Activated CD4-positive, alpha-beta T cell treated with anti-CD3 and anti-CD28 coated beads, Interleukin-2, Interleukin-4, amounts not matched to agents 100 ng/mL and 50 ng/mL, durations not matched to agents 16 hours and 8 hours (primary cell): ENCODE results near the gene RBM43.
A peak's percentile ranks its signal among the peaks of the same experiment; 100 is the strongest.
"Not testable (repeated sequence)": the region's sequence is repeated elsewhere in the genome, so short reads cannot be mapped to it uniquely, and the experiment has no call there.

Experiments used
- DNase-seq: peaks from one replicate; pipeline ENCODE4 v3.0.0-alpha.2; 2020; ENCODE audit warnings: low spot score

Gene RBM43

DNA sequence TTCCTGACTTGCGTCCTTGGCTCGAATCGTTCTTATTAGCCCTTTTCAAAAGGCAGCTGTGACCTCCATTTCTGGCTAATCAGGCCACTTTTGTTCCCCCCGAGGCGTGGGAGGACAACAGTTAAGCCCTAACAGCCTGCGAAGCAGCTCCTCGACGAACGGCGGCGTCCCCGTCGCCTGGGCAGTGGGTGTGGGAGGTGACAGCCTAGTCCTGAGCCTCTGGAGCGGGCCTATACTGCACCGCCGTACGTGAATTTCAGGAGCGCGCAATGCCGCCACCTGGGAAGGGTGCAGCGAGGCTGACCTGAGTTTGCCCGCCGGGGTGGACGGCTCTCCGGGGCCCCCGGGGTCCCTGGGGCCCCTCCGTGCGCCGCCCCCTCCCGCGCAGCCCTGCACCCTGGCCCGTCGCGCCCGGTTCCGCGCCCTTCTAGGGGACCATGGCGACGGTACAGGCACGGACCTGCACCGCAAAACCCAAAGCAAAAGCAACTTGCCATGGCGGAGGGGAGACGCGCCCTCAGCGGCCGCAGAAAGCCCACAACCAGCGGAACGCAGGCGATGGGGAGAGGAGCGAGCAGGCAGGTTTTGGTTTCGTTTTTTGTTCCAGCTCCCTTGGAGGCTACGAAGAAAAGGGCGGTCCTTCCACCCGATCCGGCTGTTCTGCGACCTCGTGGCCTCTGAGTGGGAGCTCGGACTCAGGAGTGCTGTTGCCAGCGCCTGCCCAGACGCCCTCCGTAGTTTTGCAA is at the start of gene RBM43:
TSS of gene RBM43 (minus strand) at position 633 of the 746 bp plus-strand sequence. CDS start at position 497, 136 bp downstream.
- DNase-seq = peak; percentile 91

DNA sequence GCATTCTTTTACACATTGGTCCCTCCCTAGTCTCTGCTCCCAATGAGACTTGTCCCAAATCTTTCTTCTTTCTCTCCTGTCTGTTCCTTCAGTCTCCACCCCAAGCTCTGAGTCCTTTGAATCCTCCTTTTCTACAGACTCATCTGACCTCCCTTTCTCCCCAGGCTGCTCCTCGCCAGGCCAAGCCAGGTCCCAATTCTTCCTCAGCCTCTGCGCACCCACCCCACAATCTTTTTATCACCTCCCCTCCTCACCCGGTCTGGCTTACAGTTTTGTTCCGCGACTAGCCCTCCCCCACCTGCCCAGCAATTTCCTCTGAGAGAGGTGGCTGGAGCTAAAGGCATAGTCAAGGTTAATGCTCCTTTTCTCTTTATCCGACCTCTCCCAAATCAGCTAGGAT is 48.6 kb upstream of the RBM43 start:
- not testable (repeated sequence) for DNase-seq

DNA sequence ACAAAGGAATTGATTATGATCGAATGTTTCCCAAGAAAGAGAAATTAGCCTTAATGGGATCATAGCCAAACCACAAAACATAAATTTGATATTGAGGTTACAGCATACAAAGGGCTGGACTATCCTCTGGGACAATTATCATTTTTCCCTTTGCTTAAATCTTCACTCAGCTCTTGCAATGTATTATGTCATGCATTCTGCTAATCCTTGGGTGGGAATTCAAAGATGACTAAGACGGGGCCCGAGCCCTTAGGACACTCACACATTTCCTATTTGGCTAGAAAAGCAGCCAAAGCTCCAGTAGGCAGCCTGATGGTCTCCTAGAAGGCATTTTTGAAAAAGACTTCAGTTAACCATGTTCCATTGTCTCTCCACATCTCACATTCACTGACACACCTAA is 45.0 kb upstream of the RBM43 start:
- no peak for DNase-seq

DNA sequence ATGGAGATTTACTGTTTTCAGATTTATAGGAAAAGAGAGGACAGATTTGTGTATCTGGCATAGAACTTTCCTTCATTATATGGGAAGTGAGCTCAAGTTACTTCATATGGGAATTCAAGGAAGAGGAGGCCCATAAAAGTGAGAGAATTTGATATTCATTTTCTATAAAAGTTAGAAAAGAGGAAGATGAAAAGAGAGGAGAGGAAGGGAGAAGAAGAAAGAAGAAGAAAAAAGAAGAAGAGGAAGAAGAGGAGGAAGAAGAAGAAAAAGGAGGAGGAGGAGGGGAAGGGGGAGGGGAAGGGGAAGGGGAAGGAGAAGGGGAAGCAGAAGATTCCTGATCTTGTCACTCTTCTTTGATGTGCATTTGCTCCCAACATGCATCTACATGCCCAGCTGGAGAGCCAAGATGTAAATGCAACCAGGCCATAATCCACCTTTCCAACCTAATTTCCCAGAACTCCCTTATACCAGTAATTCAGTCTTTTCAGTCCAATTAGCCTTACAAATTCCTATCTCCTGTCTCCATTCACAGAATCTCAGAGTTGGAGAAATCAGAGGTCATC is 43.5 kb upstream of the RBM43 start:
- DNase-seq = no peak

DNA sequence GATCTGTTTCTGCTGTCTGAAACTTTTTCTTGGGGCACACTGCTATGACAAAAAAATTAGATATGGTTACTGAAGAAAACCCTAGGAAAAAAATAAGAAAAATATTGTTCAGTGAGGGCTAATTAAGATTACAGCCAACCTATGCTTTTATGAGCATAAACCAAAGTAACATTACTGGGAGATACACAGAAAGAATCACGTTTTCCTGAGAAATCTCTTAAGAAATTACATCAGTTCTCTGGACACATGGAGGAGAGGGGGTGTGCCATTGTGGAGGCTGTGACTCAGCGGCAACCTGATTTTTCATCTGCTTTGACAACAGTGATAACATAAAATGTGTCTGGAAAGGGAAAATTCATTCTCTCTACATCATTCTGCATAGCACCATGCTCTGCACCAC is 41.2 kb upstream of the RBM43 start:
- DNase-seq = no peak

DNA sequence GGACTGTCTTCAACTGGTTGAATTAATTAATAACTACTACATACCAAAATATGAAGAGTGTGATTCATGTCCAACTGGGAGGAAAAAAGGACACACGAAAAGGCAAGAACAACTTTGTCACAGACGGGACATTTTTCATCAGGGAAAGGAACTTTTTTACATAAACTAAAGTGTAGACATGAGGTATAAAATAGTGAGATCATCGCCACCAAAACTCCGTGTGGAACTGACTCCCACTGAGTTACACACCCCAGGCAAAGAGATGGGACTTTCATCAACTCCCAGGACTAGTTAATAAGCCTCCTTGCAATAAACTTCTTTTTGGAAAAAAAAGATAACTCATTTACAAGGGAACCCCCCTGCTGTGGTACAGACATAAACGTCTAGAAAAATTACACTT is 40.7 kb upstream of the RBM43 start:
- no peak for DNase-seq

DNA sequence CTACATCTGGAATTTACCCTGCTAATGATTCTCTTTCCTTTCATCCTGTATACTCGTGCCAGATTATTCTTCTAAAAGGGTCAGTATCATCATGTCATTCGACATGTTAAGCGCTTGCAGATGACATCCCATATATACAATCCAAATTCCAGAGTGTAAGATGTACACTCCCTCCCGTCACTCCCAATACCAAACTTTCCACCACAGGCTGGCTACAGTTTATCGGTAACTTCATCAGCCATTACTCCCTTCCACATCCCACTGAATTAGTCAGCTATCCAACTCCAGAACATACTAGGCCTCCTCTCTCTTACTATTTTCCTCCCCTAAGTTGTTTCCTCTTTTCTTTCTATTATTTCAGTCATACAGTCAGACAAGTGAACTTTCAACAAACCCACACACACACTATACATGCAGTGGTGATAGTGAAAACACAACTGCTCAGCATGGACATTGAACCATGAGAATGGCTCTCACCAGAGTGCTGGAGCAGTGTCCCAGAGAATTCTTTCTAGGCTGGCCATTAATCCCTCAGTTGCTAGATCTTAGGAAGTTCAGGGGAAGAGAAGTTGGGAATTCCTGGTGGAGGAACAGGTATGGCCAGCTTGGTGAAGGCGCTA is 38.4 kb upstream of the RBM43 start:
- no peak for DNase-seq

DNA sequence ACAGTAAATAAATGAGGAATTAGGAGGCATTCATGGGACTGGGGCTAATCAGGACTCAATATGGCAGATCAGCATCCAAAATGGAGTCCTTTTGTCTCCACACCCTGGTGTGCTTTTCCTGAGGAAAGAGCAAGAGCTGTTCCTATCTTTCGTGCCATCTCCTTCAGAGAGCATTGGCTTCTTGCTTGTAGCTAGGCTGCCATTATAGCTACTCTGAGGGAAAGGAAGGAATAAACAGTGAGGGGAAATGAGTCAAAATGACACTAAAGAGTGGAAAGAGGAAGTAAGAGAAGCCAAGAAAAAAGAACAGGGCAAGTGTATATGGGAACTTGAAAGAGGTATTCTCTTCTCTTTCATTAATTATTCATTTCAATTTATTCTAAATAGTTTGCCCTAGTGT is 36.2 kb upstream of the RBM43 start:
- DNase-seq = peak; percentile 6

DNA sequence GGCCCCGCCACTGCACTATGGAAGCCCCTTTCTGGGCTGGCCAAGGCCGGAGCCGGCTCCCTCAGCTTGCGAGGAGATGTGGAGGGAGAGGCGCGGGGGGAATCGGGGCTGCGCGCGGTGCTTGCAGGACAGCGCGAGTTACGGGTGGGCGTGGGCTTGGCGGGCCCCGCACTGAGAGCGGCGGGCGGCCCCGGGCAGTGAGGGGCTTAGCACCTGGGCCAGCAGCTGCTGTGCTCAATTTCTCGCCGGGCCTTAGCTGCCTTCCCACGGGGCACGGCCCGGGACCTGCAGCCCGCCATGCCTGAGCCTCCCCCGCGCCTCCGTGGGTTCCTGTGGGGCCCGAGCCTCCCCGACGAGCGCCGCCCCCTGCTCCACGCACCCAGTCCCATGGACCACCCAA is 34.3 kb upstream of the RBM43 start:
- DNase-seq = not testable (repeated sequence)

DNA sequence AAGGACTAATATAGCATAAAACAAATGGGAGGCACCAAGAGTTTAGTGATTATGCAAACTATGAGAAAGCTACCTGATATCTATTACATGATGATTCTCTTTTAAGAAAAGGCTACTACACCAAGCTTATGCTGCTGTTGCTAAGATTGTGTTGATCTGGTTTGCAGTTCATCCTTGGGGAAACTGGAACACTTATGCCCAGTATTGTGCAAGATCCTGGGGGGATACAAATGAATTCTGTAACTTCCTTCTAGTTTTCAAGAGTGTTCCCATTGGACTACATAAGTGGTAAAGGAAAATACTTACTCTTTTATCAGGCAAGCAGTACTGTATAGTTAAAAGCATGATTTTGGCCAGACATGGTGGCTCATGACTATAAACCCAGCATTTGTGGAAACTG is 30.9 kb upstream of the RBM43 start:
- no peak for DNase-seq

DNA sequence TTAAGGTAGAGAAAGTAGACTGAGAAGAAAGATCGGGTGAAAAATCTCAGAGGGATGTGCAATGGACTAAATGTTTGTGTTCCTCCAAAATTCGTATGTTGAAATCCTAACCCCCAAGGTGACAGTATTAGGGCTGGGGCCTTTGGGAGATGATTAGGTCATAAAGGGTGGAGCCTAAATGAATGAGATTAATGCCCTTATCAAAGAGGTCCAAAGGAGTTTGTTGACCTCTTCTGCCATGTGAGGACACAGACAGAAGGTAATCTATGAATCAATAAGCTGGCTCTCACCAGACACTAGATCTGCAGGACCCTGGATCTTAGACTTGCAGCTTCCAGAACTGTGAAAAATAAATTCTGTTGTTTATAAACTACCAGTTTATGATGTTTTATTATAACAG is 30.5 kb upstream of the RBM43 start:
- DNase-seq = no peak

DNA sequence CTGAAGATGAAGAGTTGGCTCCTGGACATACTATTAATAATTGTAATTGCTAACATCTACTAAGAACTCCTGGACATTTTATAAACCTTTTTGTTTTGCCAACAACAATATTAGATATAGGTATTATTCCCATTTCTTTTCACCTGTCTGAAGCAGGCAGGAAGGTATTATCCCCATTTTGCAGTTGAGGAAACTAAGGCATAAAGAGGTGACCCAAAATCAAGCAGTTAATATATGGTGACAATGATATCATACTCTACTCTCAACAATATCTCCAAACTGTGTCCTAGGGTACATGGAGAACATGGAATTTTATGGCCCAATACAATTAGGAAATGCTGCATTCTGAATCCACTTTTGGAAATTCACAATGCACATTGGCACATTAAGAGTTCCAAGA is 29.6 kb upstream of the RBM43 start:
- DNase-seq = no peak

DNA sequence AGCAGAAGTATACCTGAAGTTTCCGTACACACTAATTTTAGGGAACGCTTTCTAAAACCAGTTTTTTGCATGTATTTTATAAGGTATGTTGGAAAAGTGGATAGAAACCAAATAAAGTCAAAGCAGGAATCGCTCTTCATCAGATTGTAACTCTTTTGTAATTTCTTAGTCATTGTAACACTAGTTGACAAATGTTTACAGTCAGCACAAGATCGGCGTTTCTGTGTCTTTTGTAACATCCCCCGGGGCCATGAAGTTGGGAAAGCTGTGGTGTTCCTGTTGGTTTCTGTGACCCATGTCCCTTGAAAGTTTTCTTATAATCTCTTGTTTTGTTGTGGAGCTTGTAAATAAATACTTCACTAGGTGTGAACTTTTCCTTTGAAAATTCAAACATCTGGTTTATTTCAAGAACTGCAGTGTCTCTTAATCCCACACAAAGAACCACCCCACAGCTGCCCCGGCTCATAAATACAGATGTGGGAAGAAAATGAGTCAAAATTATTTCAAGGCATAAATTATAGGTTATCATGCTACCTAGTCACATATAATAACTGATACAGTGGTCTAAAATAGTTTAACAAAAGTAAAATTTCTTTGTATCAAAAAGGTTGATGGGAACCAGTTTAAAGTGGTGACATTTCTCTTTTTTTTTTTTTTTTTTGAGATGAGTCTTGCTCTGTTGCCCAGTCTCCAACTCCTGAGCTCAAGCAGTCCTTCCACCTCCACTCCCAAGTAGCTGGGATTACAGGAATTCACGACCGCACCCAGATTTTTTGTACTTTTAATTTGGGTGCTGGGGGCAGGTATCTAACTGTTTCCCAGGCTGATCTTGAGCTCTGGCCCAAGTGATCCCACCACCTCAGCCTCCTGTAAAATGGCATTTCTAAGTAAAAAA is 28.6 kb upstream of the RBM43 start:
- peak; percentile 66 for DNase-seq

DNA sequence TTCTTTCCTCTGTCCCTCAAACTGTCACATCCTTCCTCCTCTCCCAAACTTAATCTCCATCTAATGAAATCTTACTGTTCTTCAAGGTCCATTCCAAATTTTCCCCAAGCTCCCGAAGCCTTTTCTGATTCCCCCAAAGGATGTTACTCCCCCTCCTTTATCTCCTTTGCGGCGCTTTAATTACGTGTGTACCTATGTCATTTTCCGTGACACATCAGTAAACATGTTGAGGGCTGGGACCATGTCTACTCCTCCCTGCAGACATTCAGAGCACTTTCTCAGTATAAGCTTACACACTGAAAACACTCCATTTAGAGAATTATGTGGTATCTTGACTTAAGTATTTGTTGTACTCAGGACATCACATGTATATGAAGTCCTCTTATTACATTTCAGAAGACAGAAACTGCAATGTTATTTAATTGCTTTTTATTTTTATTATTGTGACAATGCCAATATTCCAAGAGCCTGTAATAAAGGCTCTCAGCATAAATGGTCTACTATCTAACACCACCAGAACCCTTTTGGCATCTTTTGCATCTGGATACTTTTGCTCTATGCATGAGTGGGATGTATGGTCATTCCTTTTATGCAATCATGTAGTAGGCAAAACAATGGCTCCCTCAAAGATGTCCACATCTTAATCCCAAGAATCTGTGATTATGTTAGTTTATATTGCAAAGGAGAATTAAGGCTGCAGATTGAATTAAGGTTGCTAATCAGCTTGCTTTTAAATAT is 26.0 kb upstream of the RBM43 start:
- no peak for DNase-seq

DNA sequence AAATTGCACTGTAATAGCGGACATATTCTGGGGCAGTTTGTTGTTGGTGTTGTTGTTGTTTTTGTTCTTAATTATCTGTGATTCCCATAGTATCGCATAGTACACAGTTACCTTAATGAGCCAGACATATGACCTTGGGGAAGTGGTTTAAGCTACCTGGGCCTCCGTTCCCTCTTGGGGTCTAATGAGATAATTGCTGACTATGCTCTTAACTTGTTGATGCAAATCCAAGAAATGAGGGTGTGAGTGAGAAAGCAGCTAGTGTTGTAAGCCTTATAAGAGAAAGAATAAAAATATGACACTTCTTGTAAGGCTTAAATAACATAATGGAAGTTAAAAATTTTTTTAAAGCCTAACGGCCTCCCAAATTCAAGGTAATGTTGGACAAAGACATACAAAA is 20.7 kb upstream of the RBM43 start:
- DNase-seq = no peak

DNA sequence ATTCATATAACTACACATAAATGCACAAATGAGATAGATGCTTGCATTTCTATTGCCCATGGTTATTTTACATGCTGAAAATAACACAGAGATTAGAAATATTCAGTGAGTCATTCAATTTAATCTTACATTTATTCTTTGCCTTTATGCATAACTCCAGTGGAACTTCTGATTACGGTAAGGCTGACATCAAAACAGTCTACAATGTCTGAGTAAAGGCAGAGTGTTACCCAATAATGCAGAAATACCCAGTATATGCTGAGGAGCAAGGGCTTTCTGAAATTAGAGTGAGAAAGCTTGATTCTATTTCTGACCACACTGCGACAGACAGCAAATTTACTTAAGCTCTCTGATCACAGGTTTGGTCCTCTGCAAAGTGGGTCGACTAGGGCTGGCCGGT is 18.6 kb upstream of the RBM43 start:
- DNase-seq = no peak

DNA sequence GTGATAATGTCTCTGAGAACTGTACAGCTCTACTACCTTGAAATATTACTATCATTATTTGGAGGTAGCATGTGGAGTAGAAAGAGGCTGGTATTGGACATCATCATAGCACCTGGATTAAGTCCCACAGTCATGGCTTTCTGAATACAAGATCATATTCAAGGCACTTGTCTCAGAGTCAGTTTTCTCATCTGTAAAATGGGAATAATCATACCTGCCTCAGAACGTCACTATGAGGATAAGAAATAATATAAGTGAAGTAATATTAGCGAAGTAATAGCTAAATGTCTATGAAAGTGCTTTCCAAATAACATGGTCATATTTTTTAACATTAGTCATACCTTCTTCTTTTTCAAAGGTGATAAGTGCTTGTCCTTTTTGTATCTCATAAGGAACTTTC is 16.8 kb upstream of the RBM43 start:
- DNase-seq = no peak

DNA sequence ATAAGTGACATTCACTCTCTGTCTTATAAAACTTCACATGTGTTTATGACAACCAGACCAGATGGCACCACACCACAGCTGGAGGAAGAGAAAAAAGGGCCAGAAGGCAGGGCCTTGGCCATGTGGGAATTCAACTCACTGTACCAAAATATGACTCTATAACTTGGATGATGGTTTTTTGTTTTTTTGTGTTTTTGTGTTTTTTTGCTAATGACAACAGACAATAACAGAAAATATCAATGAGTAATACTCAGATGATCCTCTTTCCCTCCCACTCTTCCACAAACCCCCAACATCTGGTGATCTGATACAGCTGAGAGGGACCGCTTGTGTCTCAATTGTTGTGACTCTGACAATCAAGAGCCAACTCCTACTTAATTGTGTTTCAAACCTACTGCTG is 15.4 kb upstream of the RBM43 start:
- DNase-seq = no peak

DNA sequence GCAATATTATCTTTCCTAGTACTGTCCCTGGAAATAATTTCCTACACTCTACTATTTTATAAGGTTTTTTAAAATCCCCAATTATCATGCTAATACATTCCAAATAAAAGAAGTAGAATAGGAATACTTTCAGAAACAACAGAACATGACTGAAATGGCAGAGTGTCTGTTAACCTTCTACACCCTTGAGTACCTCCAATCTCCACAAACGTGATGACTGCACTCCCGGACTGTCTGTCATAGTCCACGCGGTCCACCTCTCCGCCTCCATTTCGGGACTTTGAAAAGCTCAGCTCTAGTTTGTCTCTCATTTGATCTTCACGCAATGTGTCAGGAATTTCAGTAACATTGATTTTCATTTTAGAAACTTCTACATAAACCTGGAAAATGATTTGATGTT is 13.6 kb upstream of the RBM43 start:
- DNase-seq = no peak

DNA sequence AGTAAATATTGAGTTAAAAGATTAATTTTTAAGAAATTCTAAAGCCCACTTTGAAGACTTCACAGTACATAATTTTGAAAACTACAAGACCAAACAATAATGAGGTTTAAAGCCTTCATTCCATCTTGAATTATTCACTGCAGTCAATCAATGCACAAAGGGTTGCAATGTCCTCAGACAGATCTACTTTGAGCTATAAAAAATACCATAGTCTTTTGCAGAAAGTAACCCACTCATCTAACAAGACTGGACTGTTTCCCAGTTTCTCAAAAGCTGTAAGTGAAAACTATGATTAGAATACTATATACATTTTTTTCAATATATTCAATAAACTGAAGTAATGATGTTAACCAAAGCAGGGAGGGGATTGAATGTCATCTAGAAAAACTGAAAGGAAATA is 10.2 kb upstream of the RBM43 start:
- DNase-seq = no peak

DNA sequence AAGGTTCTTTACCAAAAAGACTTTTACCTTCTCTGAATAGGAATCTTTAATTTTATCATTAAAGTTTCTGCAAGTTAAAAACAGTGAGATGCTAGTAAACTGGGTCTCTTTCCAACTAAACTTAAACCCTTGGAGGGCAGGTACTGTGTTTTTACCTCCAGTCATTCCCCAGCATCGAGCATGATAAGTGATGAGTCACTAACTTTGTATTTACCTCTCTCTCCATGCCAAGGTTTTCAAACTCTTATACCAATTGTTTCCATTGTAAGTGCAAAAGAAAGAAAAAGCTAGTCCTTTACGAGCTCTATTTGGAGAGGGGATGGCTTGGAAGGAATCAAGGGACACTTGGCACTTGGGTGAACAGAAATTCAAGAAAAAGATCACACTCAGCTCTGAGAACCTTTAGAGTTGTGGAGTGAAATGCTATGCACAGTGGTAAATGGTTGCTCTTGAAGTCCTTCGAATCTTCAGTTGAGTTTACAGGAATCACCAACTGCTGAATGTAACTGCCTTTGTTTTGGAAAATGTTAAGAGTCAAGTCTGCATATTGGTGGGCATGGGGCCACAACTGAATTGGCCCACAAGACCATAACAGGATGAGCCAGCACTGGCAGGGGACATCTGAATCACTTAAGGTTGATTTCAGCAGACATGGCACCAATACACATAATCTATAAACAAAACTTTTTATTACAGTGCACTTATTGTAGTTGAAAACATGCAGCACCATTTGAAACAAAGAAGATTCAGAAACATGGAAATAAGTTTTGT is 8.3 kb upstream of the RBM43 start:
- DNase-seq = no peak
